ENCODE results near the gene SAXO1.
A peak's percentile ranks its signal among the peaks of the same experiment; 100 is the strongest.
"Not testable (repeated sequence)": the region's sequence is repeated elsewhere in the genome, so short reads cannot be mapped to it uniquely, and the experiment has no call there.

SAXO1 gene, protein sequence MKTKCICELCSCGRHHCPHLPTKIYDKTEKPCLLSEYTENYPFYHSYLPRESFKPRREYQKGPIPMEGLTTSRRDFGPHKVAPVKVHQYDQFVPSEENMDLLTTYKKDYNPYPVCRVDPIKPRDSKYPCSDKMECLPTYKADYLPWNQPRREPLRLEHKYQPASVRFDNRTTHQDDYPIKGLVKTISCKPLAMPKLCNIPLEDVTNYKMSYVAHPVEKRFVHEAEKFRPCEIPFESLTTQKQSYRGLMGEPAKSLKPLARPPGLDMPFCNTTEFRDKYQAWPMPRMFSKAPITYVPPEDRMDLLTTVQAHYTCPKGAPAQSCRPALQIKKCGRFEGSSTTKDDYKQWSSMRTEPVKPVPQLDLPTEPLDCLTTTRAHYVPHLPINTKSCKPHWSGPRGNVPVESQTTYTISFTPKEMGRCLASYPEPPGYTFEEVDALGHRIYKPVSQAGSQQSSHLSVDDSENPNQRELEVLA

DNA sequence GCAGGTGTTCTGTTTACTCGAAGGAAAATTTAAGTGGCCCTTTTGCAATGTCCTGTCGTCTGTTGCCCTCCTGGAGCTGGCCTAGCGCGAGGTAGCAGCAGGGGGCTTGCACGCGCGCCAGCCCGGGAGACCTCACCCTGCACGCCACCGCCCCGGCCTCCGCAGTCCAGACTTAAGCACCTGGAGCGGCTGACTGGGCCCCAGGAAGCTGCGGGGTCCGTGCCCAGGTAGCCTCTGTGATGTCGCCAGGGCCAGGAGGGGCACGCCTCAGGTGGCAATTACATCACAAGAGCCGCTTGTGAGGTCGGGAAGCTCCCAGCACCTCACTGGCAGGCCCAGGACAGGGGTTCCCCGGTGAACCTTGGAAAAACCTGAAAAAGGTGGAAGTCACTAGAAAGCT lies at the start of gene SAXO1:
TSS of gene SAXO1 (minus strand) at position 195 of the 400 bp plus-strand sequence. CDS start 301 bp downstream, outside the sequence.
- DNase-seq = no peak

DNA sequence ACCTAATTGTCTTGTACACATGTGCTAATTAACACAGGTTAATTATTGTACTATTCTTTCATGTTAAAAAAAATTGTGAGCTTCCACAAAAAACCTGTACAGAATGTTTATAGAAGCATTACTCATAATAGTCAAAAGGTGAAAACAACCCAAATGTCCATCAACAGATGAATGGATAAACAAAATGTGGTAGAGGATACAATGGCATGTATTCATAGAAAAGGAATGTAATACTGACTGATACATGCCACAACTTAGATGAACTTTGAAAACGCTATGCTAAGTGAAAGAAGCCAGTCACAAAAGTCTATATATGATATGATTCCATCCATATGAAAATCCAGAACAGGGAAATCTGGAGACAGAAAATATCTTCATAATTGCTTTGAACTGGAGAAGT lies 41.8 kb upstream of the SAXO1 start:
- DNase-seq = no peak

DNA sequence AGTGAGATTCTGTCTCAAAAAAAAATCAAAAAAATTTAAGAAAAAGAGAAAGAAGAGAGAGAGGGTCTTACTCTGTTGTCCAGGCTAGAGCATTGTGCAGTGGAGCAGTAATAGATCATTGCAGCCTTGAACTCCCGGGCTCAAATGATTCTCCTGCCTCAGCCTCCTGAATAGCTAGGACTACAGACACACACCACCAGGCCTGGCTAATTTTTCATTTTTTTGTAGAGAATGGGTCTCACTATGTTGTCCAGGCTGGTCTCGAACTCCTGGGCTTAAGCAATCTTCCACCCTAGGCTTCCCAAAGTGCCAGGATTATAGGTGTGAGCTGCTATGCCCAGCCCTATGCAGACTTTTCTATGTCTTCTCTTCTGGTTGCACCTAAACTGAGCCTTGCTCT lies 41.2 kb upstream of the SAXO1 start:
- no peak for DNase-seq

DNA sequence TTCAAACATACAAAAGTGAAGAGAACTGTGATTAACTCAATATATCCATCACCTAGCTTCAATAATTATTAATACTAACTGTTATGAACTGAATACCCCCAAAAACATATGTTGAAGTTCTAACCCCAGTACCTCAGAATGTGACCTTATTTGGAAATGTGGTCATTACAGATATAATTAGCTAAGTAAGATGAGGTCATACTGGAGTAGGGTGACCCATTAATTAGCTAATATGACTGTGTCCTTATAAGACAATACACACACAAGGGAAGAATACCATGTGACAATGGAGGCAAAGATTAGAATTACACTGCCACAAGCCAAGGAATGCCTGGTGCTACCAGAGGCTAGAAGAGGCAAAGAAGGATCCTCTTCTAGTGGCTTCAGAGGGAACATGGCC lies 24.0 kb upstream of the SAXO1 start:
- DNase-seq = no peak

DNA sequence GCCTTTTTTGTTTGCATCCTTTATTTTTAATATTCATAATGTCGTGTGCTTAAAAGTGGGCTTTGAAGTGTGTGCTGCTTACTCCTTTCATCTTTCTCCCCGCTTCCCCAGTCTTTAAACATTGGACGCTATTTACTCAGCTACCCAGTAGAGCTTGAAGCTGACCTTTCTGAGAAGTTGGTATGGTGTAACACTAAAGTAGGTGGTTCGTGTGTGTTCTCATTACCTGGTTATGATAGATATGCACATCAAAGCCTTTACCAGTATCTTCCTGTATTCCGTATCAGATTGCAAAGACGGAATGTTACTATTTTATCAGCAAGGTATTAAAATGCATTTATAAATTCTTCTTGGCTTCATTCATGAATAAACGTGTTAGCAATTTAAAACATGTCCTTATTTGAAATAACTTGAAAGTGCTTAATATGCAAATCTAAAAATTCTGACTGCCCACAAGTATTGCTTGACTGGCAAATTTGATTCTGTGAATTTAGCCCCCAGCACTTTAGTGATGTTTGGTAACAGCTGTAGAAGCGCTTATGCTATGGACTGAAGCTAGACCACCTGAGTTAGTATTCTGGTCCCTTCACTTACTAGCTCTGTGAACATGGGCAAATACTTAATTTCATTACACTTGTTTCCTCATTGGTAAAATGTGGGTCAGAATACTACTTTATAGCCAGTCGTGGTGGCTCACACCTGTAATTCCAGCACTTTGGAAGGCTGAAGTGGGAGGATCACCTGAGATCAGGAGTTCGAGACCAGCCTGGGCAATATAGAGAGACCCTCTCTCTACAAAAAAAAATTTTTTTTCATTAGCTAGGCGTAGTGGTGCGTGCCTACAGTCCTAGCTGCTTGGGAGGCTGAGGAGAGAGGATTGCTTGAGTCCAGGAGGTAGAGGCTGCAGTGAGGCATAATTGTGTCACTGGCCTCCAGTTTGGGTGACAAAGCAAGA lies 17.9 kb upstream of the SAXO1 start:
- no peak for DNase-seq

DNA sequence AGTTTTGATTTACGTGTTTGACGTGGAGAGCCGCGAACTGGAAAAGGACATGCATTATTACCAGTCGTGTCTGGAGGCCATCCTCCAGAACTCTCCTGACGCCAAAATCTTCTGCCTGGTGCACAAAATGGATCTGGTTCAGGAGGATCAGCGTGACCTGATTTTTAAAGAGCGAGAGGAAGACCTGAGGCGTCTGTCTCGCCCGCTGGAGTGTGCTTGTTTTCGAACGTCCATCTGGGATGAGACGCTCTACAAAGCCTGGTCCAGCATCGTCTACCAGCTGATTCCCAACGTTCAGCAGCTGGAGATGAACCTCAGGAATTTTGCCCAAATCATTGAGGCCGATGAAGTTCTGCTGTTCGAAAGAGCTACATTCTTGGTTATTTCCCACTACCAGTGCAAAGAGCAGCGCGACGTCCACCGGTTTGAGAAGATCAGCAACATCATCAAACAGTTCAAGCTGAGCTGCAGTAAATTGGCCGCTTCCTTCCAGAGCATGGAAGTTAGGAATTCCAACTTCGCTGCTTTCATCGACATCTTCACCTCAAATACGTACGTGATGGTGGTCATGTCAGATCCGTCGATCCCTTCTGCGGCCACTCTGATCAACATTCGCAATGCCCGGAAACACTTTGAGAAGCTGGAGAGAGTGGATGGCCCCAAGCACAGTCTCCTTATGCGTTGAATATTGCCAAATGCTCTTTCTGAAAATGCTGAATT lies 17.1 kb upstream of the SAXO1 start:
- DNase-seq = no peak

DNA sequence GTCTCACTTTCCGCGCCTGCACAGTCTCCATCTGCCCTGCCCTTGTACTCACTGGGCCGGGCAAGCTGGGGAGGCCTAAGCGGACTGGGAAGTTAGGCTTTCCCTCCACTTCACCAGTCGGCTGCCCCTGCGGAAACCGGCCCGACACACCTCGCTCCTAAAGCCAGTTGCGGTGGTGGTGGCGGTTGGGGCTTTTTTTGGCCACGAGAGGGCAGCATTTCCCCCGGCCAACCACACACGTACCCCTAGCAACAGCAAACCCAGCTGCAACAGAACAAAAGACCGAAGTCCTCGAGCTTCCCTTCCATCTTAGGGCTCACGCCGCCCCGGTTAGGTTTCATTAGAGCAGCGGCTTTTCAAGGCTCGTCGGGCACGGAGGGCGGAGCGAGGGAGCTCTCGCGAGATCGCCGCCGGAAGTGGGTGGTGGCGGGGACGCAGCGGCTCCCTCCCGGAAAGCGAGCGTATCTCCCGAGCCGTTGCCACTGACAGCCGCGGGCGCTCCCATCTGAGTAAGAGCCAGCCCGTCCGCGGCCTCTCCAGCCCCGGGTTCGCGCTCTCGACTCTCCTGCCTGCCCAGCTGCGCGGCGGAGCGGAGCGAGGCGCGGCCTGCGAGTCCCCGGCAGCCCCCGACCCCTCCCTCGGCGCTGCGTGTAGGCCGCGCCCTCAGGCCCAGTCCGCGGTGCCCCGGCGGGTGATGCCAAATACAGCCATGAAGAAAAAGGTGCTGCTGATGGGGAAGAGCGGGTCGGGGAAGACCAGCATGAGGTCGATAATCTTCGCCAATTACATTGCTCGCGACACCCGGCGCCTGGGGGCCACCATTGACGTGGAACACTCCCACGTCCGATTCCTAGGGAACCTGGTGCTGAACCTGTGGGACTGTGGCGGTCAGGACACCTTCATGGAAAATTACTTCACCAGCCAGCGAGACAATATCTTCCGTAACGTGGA lies 16.2 kb upstream of the SAXO1 start, which contains the start of gene RRAGA:
TSS of gene RRAGA (plus strand) at position 462 of the 951 bp plus-strand sequence. CDS start at position 695, 233 bp downstream.
- DNase-seq = peak; percentile 95

DNA sequence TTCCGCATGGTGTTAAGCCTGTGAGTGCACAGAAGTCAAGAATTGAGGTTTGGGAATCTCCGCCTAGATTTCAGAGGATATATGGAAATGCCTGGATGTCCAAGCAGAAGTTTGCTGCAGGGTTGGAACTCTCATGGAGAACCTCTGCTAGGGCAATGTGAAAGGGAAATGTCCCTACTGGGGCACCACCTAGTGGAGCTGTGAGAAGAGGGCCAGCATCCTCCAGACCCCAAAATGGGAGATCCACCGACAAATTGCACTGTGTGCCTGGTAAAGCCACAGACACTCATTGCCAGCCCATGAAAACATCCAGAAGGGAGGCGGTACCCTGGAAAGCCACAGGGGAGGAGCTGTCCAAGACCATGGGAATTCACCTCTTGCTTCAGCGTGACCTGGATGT lies 3.6 kb upstream of the SAXO1 start:
- DNase-seq = no peak

DNA sequence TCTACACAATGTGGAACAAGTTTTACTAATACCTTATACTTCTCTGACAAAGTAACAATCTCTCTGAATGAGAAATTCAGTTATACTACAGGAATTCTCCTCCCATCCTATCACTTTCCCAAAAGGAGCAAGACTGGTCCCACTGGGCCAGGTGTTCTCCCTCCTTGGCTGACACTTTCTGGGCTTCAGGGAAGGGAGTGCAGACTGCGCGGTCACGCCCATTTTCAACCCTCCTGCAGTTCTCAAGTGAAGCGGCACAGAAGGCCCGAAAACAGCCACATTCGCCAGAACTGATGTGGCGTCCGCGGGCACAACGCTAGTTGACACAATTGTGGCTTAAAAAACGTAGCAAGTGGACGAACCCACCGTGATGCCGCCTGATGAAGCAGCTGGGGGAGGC lies 603 bp downstream of the SAXO1 start:
- DNase-seq = no peak

DNA sequence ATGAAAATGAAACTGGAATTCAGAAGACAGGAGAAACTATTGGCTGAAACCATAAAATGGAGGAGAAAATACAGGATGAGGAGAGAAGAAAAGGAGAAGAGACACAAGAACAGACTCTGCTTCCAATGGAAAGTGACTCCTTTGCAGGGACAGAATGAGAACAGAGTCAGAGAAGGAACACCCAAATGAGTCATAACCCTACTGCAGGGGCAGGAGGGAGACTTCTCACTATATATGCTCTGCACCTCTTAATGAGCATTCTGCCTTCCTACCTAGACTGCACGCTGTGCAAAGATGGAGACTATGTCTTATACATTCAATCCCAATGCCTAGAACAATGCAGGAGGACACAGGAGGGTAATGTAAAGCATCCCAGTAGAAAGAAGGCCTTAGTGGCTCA lies 2.1 kb downstream of the SAXO1 start:
- no peak for DNase-seq

DNA sequence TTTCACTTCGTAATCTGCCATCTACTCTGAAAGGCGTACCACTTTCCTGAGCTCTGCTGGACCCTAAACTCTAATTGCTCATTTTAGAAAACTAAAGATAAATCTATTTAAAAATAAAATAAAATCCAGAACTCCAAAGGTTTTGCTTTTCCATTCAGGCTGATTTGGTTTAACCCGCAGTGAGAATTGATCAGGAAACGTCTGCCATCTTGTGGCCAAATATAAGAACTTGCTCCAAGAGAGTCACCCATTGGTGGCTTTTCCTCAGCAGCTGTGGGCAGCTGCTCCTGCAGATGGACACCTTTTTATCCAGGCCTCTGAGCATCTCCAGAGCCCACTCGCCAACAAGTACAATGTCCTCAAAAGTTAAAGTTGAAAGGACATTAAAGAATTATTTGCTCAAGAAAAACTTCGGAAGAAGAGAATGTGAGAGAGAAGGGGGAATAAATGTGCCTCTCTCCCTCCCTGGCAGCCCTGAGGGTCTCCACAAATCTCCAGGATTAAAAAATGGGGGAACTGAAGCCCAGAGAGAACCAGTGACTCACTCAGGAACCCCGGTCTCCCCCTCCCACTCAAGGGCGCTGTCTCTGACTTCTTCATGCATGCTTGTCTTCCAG lies 4.1 kb downstream of the SAXO1 start:
- DNase-seq = peak; percentile 15

DNA sequence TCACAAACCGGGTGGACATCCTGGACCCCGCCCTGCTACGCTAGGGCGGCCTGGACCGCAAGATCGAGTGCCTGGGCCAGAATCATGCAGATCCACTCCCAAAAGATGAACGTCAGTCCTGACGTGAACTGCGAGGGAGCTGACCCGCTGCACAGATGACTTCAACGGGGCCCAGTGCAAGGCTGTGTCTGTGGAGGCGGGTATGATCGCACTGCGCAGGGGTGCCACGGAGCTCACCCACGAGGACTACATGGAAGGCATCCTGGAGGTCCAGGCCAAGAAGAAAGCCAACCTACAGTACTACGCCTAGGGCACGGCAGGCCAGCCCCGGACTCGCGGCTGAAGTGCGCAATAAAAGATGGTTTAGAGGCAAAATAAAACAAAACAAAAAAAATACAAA lies 5.2 kb downstream of the SAXO1 start:
- no peak for DNase-seq

DNA sequence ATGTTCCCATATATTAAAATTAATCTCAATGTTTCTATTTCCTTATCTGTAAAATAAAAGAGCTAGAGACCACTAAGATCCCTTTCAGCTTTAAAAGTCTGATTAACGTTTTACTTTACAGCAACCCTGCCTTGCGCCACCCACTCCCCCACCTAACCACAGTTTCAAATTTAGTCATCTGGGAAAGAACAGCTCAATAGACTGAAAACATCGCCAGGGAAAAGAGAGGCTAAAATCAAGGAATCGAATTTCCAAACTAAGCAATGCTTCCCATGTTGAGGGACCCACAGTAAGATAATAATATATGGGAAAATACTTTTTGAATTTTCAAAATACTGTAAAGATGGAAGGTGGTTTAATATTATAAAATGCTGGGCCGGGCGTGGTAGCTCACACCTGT lies 6.6 kb downstream of the SAXO1 start:
- no peak for DNase-seq

DNA sequence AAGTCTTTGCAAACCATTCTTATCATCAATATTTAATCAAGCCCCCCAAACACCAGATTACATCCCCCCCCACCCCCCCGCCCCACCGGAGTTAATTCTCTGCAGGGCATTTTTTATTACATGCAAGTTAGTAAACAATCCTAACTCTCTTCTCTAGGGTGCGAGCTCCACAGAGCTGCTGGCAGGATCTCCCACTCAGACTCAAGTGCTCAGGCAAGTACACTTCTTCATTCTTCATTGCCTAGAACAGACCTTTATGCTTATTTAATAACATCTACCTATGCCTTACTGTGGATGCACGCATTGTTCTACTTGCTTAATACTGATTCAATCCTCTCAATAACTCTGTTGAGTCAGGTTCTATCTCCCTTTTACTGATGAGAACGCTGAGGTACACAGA lies 9.9 kb downstream of the SAXO1 start:
- DNase-seq = no peak

DNA sequence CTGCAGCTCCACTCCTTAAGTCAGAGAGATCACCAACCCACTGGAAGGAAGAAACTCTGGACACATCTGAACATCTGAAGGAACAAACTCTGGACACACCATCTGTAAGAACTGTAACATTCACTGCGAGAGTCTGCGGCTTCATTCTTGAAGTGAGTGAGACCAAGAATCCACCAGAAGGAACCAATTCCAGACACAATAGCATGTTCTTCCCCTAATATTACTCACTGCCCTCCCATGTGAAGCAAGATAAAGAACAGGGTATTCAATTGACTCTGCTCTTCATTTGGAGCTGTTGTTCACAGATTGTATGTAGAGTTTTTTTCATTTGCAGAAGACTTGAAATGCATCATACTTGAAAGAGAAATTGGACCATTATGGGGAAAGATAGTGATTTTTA lies 10.8 kb downstream of the SAXO1 start:
- DNase-seq = no peak

DNA sequence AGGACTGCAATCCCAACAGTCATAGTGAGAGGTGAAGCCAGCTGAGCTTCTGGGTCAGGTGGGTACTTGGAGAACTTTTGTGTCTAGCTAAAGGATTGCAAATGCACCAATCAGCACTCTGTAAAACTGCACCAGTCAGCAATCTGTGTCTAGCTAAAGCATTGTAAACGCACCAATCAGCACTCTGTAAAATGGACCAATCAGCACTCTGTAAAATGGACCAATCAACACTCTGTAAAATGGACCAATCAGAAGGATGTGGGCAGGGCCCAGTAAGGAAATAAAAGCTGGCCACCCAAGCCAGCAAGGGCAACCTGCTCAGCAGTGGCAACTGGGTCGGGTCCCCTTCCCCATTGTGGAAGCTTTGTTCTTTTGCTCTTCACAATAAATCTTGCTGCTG lies 11.4 kb downstream of the SAXO1 start:
- DNase-seq = not testable (repeated sequence)

DNA sequence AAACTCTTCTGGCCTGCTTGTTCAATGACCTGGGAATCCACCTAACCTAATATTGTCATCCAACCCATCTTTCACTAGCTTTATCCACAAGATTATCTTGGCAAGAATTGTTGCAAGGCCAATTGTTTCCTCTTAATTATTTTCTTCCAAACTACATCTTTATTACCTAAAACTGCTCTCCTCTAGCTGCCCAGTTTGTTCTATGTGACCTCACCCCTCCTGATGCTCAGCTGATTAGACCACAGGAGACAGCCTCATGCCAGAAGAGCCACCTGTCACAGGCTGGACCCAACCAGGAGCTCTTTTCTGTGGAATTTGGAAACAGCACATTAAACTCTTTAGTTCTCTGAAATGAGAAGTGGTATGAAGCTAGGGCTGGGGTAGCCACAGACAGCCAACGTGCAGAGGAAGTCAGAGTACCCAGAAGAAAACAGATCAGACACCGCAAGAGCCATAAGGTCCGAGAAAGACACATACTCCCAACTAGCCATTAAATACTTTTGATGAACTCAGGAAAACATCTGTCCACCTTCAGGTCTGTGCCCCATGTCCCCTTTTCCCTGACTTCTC lies 12.0 kb downstream of the SAXO1 start:
- no peak for DNase-seq

DNA sequence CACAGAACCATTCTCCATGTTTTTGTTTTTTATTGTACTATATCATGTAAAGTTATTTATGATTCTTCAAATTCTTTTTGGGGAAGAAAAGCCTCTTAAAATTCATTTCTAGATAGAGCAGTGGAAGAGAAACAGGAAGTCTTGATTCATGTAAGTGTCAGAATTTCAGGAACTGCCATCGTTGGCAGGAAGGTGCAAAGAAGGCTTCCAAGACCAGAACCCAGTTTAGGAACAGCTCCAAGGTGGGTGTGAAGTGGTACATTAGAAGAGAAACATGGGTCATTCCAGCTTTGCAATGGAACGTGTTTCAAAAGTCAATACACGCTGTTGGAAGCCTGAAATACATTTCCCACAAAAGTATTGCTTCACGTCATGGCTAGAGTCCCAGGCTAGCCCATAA lies 14.8 kb downstream of the SAXO1 start:
- DNase-seq = no peak

DNA sequence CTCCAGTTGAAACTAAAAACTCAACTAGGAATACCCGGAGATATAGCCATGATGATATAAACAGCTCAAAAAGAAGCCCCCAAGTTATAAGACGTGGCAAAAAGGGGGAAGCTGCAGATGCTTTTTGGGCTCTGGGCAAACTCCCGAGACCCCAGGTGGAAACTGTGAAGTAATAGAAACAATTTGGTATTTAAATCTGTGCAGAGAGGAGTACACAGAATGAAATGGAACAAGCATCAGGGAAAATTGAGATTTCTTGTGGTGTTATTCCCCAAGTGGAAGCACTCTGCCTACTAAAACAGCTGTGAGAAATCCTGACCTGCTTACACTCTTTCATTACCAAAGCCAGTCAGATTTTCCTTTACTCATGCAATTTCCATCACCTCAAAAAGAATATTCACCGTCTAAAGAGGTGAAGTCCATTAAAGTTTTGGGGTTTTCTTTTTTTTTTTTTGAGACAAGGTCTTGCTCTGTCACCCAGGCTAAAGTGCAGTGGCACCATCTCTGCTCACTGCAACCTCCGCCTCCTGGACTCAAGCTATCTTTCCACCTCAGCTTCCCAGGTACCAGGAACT lies 23.5 kb downstream of the SAXO1 start:
- DNase-seq = no peak

DNA sequence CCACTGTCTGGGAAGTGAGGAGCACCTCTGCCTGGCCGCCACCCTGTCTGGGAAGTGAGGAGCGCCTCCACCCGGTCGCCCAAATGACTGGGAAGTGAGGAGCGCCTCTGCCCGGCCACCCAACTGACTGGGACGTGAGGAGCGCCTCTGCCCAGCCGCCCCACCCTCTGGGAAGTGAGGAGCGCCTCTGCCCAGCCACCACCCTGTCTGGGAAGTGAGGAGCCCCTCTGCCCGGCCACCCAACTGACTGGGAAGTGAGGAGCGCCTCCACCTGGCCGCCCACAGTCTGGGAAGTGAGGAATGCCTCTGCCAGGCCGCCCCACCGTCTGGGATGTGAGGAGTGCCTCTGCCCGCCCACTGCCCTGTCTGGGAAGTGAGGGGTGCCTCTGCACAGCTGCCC lies 32.9 kb downstream of the SAXO1 start:
- no peak for DNase-seq
